ENCODE data around the gene GGCT.
A peak's percentile ranks its signal among the peaks of the same experiment; 100 is the strongest.
"Not testable (repeated sequence)": the region's sequence is repeated elsewhere in the genome, so short reads cannot be mapped to it uniquely, and the experiment has no call there.

GGCT gene

DNA sequence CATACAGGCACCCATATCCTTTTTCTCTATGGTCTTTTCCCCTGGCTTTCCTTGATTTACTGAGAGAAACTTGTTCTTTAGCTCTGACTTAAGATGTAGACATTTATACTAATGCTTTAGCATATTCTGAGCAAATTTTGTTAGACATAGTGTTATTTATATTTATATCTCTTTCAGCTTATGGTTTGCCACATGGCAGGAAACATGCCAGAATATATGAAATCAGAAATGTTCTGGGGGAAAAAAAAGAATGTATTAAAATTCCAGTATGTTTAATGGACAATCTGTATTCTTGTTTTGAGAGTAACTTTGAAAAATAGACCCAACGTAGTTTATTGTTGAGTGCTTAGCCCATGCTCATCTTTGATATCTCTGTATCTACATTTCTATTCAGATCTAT lies 10.1 kb upstream of the GGCT start:
- no peak for DNase-seq

DNA sequence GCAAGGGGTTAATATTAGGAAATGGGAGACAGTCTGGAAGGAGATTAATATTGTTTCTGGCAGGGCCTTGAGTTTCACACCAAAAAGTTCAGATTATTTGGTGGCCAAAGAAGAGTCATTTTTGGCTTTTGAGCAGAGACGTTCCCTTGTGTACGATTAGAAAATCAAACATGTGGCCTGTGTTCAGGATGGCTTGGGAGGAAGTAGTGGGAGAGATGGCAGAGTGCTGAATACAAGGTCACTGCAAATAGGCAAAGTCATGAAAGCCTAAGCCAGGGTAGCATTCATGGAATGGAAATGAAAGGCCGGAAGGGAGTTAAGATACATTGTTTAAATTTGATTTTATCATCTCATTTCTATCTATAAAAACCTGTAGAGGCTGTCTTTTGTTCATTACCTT lies 9.5 kb upstream of the GGCT start:
- DNase-seq, result no peak

- DNase-seq, result no peak
These were observed 9.1 kb upstream of the GGCT start for GRCh38 chr7:30513762-30514161.

DNA sequence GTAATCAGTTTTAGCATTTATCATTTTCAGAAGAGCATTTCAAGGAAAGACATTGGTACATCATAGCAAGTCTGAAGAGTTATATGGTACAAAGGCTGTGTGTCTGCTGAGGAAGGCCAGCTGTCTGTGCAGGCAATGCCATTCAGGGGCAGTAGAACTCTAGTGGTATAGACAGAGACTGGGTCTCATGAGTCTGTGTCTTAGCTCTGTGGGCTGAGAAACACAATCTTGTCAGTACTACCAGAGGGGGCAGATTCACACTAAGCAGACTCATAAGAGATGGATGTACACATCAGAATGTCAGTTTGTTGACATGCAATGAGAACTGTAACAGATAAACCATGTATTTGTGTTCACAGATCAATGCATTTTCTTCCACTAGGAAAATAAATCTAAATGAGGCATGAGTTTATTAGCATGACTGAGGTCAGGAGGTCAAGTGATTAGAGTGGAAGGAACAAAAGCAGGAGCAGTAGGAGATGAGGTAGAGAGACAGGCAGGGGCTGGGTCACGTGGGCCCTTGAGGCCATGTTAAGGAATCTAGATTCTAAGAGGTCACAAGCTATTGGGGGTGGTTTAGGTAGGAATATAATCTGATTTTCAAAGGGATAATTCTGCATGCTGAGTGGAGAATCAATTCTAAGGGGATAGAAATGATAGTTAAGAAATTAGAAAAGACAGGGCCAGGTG lies 7.5 kb upstream of the GGCT start:
- no peak for DNase-seq

- no peak for DNase-seq
These were observed 6.9 kb upstream of the GGCT start for GRCh38 chr7:30511494-30511893.

DNA sequence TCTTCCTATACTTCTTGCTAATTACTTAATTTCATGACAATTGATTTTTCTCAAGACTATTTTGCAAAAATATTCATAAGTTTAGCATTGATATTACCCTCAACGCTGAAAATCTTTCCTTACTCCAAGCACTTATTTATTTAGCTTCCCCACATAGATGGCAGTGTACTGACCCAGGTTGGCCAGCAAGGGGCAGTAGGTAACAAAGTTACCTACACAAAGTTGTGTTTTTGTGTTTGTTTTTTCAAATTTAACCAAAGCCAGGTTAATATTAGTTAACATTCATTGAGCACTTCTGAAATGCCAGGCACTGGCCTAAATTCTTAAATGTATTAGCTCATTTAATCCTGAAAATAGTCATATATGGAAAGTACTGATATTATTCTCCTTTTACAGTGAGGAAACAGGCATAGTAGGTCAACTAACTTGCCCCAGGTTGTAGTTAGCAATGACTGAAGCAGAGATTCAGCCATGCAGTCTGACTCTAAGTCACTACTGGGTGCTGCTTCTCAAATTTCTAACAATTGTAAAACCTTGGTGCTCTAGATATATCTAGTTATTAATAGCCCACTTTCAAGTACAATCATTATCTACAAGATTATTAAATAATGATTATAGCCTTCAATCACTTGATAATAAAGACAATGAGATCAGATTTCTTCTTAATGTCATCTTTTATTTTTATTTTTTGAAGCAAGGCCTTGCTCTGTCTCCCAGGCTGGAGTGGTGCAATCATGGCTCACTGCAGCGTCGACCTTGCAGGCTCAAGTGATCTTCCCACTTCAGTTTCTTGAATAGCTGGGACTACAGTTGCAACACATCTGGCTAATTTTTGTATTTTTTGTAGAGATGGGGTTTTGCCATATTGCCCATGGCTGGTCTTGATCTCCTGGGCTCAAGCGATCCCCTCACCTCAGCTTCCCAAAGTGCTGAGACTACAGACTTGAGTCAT lies 5.8 kb upstream of the GGCT start:
- DNase-seq, result no peak

- not testable (repeated sequence) for DNase-seq
These were observed 4.7 kb upstream of the GGCT start for GRCh38 chr7:30509171-30509857.

DNA sequence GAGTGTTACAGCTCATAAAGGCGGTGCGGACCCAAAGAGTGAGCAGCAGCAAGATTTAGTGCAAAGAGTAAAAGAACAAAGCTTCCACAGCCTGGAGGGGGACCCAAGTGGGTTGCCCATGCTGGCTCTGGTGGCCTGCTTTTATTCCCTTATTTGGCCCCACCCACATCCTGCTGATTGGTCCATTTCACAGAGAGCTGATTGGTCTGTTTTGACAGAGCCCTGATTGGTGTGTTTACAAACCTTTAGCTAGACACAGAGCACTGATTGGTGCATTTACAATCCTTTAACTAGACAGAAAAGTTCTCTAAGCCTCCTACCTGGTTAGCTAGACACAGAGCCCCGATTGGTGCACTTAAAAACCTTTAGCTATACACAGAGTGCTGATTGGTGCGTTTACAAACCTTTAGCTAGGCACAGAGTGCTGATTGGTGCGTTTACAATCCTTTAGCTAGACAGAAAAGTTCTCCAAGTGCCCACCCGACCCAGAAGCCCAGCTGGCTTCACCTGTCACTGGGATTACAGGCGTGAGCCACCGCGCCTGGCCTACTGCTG lies 2.8 kb upstream of the GGCT start:
- not testable (repeated sequence) for DNase-seq

DNA sequence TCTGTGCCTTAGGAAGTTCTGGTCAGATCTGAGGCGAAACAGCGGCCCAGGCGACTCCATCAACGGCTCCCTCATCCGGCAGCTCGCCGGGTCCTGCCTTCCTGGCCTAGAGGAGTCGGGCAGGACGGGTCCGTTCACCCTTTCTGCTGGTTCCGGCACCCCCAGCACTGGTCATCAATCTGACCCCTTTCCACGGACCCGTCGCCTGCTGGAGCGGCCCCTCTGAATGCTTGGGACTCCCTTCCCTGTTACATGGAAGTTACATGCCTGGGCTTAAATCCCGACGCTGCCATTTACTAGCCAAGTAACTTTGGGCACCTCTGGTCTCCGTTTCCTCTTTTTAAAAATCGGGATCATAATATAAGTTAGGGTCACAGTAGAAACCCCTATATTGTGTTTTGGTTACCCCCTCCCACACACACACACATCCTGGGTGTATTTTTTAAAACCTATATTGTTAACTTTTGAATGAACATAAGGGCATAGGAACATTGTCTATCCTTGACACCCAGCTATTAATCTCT lies 607 bp upstream of the GGCT start:
- DNase-seq, result no peak

GRCh38 chr7:30503274-30504212 lies 1.1 kb downstream of the GGCT start:
- no peak for DNase-seq

GRCh38 chr7:30502470-30503251 lies 2.0 kb downstream of the GGCT start:
- DNase-seq, result no peak

DNA sequence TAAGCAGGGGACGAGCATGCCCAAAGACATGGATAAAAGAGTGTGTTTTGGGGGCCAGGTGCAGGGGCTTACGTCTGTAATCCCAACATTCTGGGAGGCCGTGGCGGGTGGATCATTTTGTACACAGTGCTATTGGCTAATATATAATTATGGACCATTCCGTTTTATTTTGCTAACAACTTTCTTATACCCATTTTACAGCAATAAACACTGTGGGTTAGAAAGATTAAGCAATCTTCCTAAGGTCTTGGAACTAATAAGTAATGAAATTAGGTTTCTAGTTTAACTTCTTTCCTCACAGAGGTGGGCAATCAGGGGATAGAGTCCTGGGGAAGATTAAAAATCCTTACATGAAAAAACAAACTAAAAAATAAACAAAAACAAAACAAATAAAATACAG lies 3.4 kb downstream of the GGCT start:
- no peak for DNase-seq

DNA sequence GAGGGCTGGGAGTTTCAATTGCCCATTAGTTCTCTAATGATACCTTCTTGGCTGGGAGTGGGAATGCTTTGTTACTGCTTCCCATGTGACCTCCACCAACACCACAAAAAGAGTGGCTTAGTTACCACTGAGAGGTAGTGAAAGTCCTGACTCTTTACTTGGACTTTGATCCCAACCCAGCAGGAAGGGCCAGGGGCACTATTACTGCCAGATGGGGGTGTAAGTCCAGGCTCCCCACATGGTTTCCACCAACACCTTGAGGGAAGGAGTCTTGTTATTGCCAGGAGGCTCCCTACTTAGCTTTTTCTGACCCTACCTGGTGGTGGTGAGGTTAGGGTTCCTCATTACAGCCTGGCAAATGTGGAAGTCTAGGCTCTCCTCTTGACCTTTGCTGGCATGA lies 11.4 kb downstream of the GGCT start:
- no peak for DNase-seq

DNA sequence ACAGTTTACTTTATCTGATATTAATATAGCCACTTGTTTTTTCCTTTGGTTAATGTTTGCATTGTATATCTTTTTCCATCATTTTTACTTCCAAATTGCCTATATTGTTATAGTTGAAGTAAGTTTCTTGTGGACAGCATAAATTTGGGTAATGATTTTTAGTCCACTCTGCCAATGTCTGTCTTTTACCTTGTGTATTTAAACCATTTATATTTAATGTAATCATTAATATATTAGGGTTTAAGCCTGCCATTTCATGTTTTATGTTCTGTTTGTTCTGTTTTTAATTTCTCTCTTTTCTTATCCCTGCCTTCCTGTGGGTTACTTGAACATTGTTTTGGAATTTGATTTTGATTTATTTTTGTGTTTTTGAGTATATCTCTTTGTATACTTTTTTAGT lies 13.2 kb downstream of the GGCT start:
- no peak for DNase-seq

DNA sequence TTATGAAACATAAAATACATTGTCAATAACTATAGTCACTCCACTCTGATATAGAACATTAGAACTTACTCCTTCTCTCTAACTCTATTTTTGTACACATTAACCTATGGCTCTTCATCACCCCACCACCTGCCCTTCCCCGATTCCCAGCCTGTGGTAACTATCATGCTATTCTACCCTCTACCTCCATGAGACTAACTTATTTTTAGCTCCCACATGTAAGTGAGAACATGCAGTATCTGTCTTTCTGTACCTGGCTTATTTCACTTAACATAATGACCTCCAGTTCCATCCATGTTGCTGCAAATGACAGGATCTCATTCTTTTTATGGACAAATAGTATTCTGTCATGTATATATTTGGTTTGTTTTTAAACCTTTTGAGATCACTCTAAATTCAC lies 17.3 kb downstream of the GGCT start:
- DNase-seq, result no peak

- DNase-seq, result no peak
These were observed 19.0 kb downstream of the GGCT start for GRCh38 chr7:30485667-30486066.

GRCh38 chr7:30481416-30481815 lies 23.2 kb downstream of the GGCT start:
- DNase-seq, result not testable (repeated sequence)

DNA sequence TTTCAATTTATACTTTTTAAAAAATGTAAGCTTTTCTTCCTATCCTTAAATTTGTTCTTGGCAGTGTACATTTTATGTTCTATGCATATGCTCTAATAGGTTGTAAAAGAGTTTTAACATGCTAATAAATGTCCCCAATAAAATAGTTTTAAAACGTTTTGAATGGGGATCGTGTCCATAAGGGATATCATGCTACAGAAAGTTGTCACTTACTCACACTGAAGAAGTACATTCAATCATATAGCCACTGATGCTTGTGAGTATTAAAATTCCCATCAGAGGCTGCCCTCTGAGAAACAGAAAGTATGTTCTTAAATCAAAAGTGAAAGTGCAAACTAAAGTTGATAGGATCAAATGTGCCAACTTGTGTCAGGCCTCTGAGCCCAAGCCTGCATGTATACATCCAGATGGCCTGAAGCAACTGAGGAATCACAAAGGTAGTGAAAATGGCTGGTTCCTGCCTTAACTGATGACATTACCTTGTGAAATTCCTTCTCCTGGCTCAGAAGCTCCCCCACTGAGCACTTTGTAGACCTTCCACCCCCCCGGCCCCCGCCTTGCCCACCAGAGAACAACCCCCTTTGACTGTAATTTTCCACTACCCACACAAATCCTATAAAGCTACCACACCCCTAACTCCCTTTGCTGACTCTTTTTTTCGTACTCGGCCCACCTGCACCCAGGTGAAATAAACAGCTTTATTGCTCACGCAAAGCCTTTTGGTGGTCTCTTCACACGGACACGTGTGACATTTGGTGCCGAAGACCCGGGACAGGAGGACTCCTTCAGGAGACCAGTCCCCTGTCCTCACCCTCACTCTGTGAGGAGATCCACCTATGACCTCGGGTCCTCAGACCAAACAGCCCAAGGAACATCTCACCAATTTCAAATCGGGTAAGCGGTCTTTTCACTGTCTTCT lies 25.2 kb downstream of the GGCT start:
- no peak for DNase-seq

GRCh38 chr7:30478349-30479201 lies 26.1 kb downstream of the GGCT start, which contains the start of gene NOD1:
Gene NOD1, minus strand, starts transcription at chr7:30478784. Its CDS starts 21,863 bp downstream, at chr7:30456921.
- peak; percentile 34 for DNase-seq
